ENCODE measurements around the gene ADAMTSL3. TPM values are rescaled to one million over a fixed set of nuclear protein-coding genes. Genes with fewer than 3 reads are reported as not detected.

The ADAMTSL3 gene
- total RNA-seq, 2 experiments from 2014 or later: not detected

DNA sequence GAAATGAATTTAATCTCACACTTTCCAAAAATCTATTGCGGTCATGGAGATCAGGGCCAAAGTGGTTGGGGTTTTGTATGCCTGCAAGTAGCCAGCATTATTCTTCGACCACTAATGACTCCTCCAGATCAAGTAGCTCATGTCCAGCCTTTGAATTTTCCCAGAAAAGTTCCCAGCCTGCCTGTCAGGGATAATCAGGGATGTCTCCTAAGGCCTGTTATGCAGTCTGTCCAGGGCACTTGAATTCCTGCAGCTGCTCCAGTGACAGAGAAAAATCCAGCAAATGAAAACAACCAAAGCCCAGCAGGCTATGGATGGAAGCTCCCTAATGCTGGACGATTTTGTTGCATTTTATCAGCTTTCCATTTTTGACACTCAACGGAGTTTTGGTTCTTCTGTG lies 215.4 kb downstream of the ADAMTSL3 start:
- DNase-seq (no peak), ATAC-seq (ENCODE audit: poor library complexity) (no peak)
- H3K27me3 ChIP-seq (ENCODE audit: control insufficient read depth in 1 of 2, insufficient read depth in 2 of 2, low read length in 2 of 2): no peaks in the 10 kb centered on the region
- Mint-ChIP-seq H3K9me3 (no peaks in the 10 kb centered on the region), H3K27me3 (peaks cover 4% of the 10 kb centered on the region), H3K4me3 (no peak overlapping the region), H3K4me1 (ENCODE audit: low read depth) (no peaks in the 10 kb centered on the region), H3K27ac (no peak overlapping the region), H3K36me3 (ENCODE audit: low read depth) (no peaks in the 10 kb centered on the region)
- no peak overlapping the region for H3K27ac ChIP-seq (ENCODE audit: low read depth in 1 of 2, low read length in 2 of 2)
- POLR2A ChIA-PET: no interaction called here
- H3K36me3 ChIP-seq (ENCODE audit: insufficient read depth, low read length): no peaks in the 10 kb centered on the region
- H3K4me1 ChIP-seq (ENCODE audit: insufficient read depth, low read length): no peaks in the 10 kb centered on the region
- CTCF ChIA-PET: no interaction called here
- no peaks in the 10 kb centered on the region for H3K9me3 ChIP-seq (ENCODE audit: control insufficient read depth in 1 of 2, insufficient read depth in 1 of 2, low read length in 2 of 2)
- no peak overlapping the region for H3K4me3 ChIP-seq (ENCODE audit: low read length)
- no peak for TF ChIP-seq CTCF (IDR thresholded peaks at IDR 0.05)
- intact Hi-C loops (cut with DNase I, micrococcal nuclease): no loop called here

- Mint-ChIP-seq H3K9me3 (no peaks in the 10 kb centered on the region), H3K27me3 (peaks cover 4% of the 10 kb centered on the region), H3K27ac (no peak overlapping the region), H3K4me3 (no peak overlapping the region), H3K36me3 (ENCODE audit: low read depth) (no peaks in the 10 kb centered on the region), H3K4me1 (ENCODE audit: low read depth) (no peaks in the 10 kb centered on the region)
- intact Hi-C loops (cut with DNase I, micrococcal nuclease): no loop called here
- ChIA-PET CTCF (no interaction called here), POLR2A (no interaction called here)
- TF ChIP-seq CTCF (IDR thresholded peaks at IDR 0.05): no peak
- Histone ChIP-seq H3K27me3 (ENCODE audit: control insufficient read depth in 1 of 2, insufficient read depth in 2 of 2, low read length in 2 of 2) (no peaks in the 10 kb centered on the region), H3K27ac (ENCODE audit: low read depth in 1 of 2, low read length in 2 of 2) (no peak overlapping the region), H3K36me3 (ENCODE audit: insufficient read depth, low read length) (no peaks in the 10 kb centered on the region), H3K4me1 (ENCODE audit: insufficient read depth, low read length) (no peaks in the 10 kb centered on the region), H3K4me3 (ENCODE audit: low read length) (no peak overlapping the region), H3K9me3 (ENCODE audit: control insufficient read depth in 1 of 2, insufficient read depth in 1 of 2, low read length in 2 of 2) (no peaks in the 10 kb centered on the region)
- DNase-seq (no peak), ATAC-seq (ENCODE audit: poor library complexity) (no peak)
These were observed 218.1 kb downstream of the ADAMTSL3 start for GRCh38 chr15:83871808-83872559.

GRCh38 chr15:83873966-83874365 lies 220.0 kb downstream of the ADAMTSL3 start:
- no peaks in the 10 kb centered on the region for H3K36me3 Mint-ChIP-seq (ENCODE audit: low read depth)

More at GRCh38 chr15:83873966-83874365, 220.0 kb downstream of the ADAMTSL3 start:
- no peaks in the 10 kb centered on the region for H3K9me3 Mint-ChIP-seq
- H3K27me3 Mint-ChIP-seq: peaks cover 4% of the 10 kb centered on the region
- POLR2A ChIA-PET: no interaction called here
- no peaks in the 10 kb centered on the region for H3K27me3 ChIP-seq (ENCODE audit: control insufficient read depth in 1 of 2, insufficient read depth in 2 of 2, low read length in 2 of 2)
- no peaks in the 10 kb centered on the region for H3K4me1 ChIP-seq (ENCODE audit: insufficient read depth, low read length)
- H3K9me3 ChIP-seq (ENCODE audit: control insufficient read depth in 1 of 2, insufficient read depth in 1 of 2, low read length in 2 of 2): no peaks in the 10 kb centered on the region
- no peak overlapping the region for H3K27ac Mint-ChIP-seq
- no peak for DNase-seq
- ATAC-seq (ENCODE audit: poor library complexity): no peak
- no peaks in the 10 kb centered on the region for H3K36me3 ChIP-seq (ENCODE audit: insufficient read depth, low read length)
- no peaks in the 10 kb centered on the region for H3K4me1 Mint-ChIP-seq (ENCODE audit: low read depth)
- no peak overlapping the region for H3K4me3 ChIP-seq (ENCODE audit: low read length)
- no peak overlapping the region for H3K27ac ChIP-seq (ENCODE audit: low read depth in 1 of 2, low read length in 2 of 2)
- no peak overlapping the region for H3K4me3 Mint-ChIP-seq
- intact Hi-C loops (cut with DNase I, micrococcal nuclease): no loop called here
- no peak for TF ChIP-seq CTCF (IDR thresholded peaks at IDR 0.05)
- CTCF ChIA-PET: no interaction called here
